ENCODE measurements around the gene WDR11.
A peak's percentile ranks its signal among the peaks of the same experiment; 100 is the strongest.

WDR11 gene

GRCh38 chr10:120945801-120946302 lies 94.7 kb downstream of the WDR11 start:
- DNase-seq (ENCODE audit: low read depth in 2 of 2), result no peak

GRCh38 chr10:120946497-120946896 lies 95.3 kb downstream of the WDR11 start:
- no peak for DNase-seq (ENCODE audit: low read depth in 2 of 2)

- peak in 1 of 2 donors; percentile 28 for DNase-seq (ENCODE audit: low read depth in 2 of 2)
These were observed 97.9 kb downstream of the WDR11 start for GRCh38 chr10:120948889-120949608.

GRCh38 chr10:120949609-120950031 lies 98.5 kb downstream of the WDR11 start:
- DNase-seq (ENCODE audit: low read depth in 2 of 2), result no peak

- DNase-seq (ENCODE audit: low read depth in 2 of 2), result no peak
These were observed 98.9 kb downstream of the WDR11 start for GRCh38 chr10:120950051-120950561.

GRCh38 chr10:120951288-120951687 lies 100.1 kb downstream of the WDR11 start:
- no peak for DNase-seq (ENCODE audit: low read depth in 2 of 2)

GRCh38 chr10:120953897-120954296 lies 102.7 kb downstream of the WDR11 start:
- no peak for DNase-seq (ENCODE audit: low read depth in 2 of 2)
